Lung (tissue), 12 donors: ENCODE measurements around the gene ZBED4. TPM values are rescaled to one million over a fixed set of nuclear protein-coding genes. Genes with fewer than 3 reads are reported as not detected.

Experiments
- ATAC-seq: fragments of 200-7000 bp; cut with Tn5 transposase; one replicate; pipeline ENCODE4 v1.9.1; 2020; ENCODE audit warnings: moderate number of reproducible peaks; ENCODE audit not compliant: insufficient read depth, low FRiP score
- DNase-seq, 3 donors: peaks; one replicate each; pipeline ENCODE4 v3.0.0-alpha.2; 2013 to 2017
- H3K27ac ChIP-seq, 2 donors: one replicate each; pipeline ENCODE4 v1.5.1; 2013; ENCODE audit warnings: mild to moderate bottlenecking in 2 of 2, moderate library complexity in 2 of 2, control low read depth in 1 of 2, inconsistent platforms in 1 of 2, low read depth in 1 of 2, low read length in 1 of 2
- H3K27me3 ChIP-seq, 3 donors: one replicate each; pipeline ENCODE4 v1.5.1; 2013; ENCODE audit warnings: low read length in 2 of 3; ENCODE audit not compliant: control insufficient read depth in 3 of 3, insufficient read depth in 3 of 3
- H3K36me3 ChIP-seq, 4 donors: one replicate each; pipeline ENCODE4 v1.5.1; 2013; ENCODE audit warnings: low read length in 4 of 4, mild to moderate bottlenecking in 1 of 4, moderate library complexity in 1 of 4; ENCODE audit not compliant: control insufficient read depth in 4 of 4, insufficient read depth in 4 of 4
- H3K4me1 ChIP-seq, 5 donors: one replicate each; pipeline ENCODE4 v1.5.1; 2013; ENCODE audit warnings: low read length in 5 of 5, mild to moderate bottlenecking in 2 of 5, moderate library complexity in 1 of 5; ENCODE audit not compliant: control insufficient read depth in 5 of 5, insufficient read depth in 5 of 5
- H3K4me3 ChIP-seq: one replicate; pipeline ENCODE4 v1.5.1; 2013; ENCODE audit warnings: mild to moderate bottlenecking, control low read depth, moderate library complexity
- H3K9ac ChIP-seq, 2 donors: one replicate each; pipeline ENCODE4 v1.5.1; 2013; ENCODE audit warnings: low read length in 2 of 2, control low read depth in 1 of 2; ENCODE audit not compliant: insufficient read depth in 1 of 2
- H3K9me3 ChIP-seq, 4 donors: one replicate each; pipeline ENCODE4 v1.5.1; 2013; ENCODE audit warnings: low read length in 3 of 4, mild to moderate bottlenecking in 1 of 4, moderate library complexity in 1 of 4; ENCODE audit not compliant: control insufficient read depth in 4 of 4, insufficient read depth in 3 of 4
- CTCF ChIP-seq: IDR thresholded peaks from 2 replicates; pipeline ENCODE4 v1.5.1; 2012; ENCODE audit warnings: mild to moderate bottlenecking; ENCODE audit errors: control extremely low read depth, extremely low read depth
- WGBS, 2 donors: extraction: QIAGEN DNeasy Blood & Tissue Kit; methylation state at CpG; one replicate each; pipeline ENCODE4 v1.1.7; 2013; 5-methylcytosine and 5-hydroxymethylcytosine counted together
- polyA plus RNA-seq, 2 donors: library from polyadenylated mRNA; stranded (reverse); fragments of 200-250 nt; gene quantifications; one replicate each; pipeline ENCODE4 v1.2.1, GENCODE V29; 2013
- total RNA-seq, 2 donors: library from RNA; depleted of rRNA in 1 of 2; stranded (reverse); fragments of >200 nt in 1 of 2; gene quantifications; one replicate each; pipeline ENCODE4 v1.2.1, GENCODE V29; 2014 to 2021
- donor health status: control.
- donor health status: control.
- donor health status: Bipolar disorder and iron deficiency.
- donor health status: healthy.
- donor health status: DM: yes; HTN: yes; CAD: no.

Gene ZBED4
- total and polyA plus RNA-seq, 4 donors: 3.9 to 13.2 (median 9.1) TPM

GRCh38 chr22:49885281-49885680, 31.6 kb downstream of the ZBED4 start:
- Histone ChIP-seq H3K27me3 (no peaks in the 10 kb centered on the region), H3K9ac (no peak overlapping the region), H3K4me1 (peaks cover 0 to 5% (median 0%) of the 10 kb centered on the region in 5 donors), H3K9me3 (peaks cover 0 to 15% (median 3%) of the 10 kb centered on the region in 4 donors), H3K27ac (no peak overlapping the region), H3K4me3 (no peak overlapping the region), H3K36me3 (peaks cover 5 to 63% (median 36%) of the 10 kb centered on the region in 4 donors)
- ATAC-seq (no peak), DNase-seq (no peak)
- no peak for TF ChIP-seq CTCF
- WGBS, 2 donors: 97% methylated on average over 17 of the region's 17 CpGs

GRCh38 chr22:49885881-49886280, 32.2 kb downstream of the ZBED4 start:
- DNase-seq: no peak
- H3K27me3 ChIP-seq: no peaks in the 10 kb centered on the region
- no peak overlapping the region for H3K4me3 ChIP-seq
- no peak overlapping the region for H3K9ac ChIP-seq
- WGBS, 2 donors: 98 to 99% methylated on average over 35 of the region's 35 CpGs
- peaks cover 0 to 3% (median 0%) of the 10 kb centered on the region in 5 donors for H3K4me1 ChIP-seq
- H3K9me3 ChIP-seq: peaks cover 0 to 15% (median 3%) of the 10 kb centered on the region in 4 donors
- no peak for TF ChIP-seq CTCF
- no peak overlapping the region for H3K27ac ChIP-seq
- H3K36me3 ChIP-seq: peaks cover 5 to 68% (median 38%) of the 10 kb centered on the region in 4 donors
- ATAC-seq: no peak

- no peaks in the 10 kb centered on the region for H3K27me3 ChIP-seq
- peaks cover 0 to 16% (median 3%) of the 10 kb centered on the region in 4 donors for H3K9me3 ChIP-seq
- H3K4me1 ChIP-seq: peaks cover 0 to 3% (median 0%) of the 10 kb centered on the region in 5 donors
- peaks cover 5 to 74% (median 41%) of the 10 kb centered on the region in 4 donors for H3K36me3 ChIP-seq
- ATAC-seq (no peak), DNase-seq (no peak)
- no peak for TF ChIP-seq CTCF
- H3K27ac ChIP-seq: no peak overlapping the region
- no peak overlapping the region for H3K9ac ChIP-seq
- H3K4me3 ChIP-seq: no peak overlapping the region
- 97 to 98% methylated on average over 41 of the region's 41 CpGs for WGBS, 2 donors
Measured at GRCh38 chr22:49886346-49887063, 32.9 kb downstream of the ZBED4 start.
